CMK (cell line): ENCODE results near the gene EDEM2.
A peak's percentile ranks its signal among the peaks of the same experiment; 100 is the strongest.
"Not testable (repeated sequence)": the region's sequence is repeated elsewhere in the genome, so short reads cannot be mapped to it uniquely, and the experiment has no call there.

ENCODE experiments used
- DNase-seq: peaks from one replicate; pipeline ENCODE4 v3.0.0-alpha.2; 2010; ENCODE audit warnings: low read depth

EDEM2 gene

GRCh38 chr20:35171438-35171752, 24.3 kb upstream of the EDEM2 start:
- DNase-seq: no peak

- DNase-seq: not testable (repeated sequence)
These were observed 21.7 kb upstream of the EDEM2 start for GRCh38 chr20:35168701-35169409.

GRCh38 chr20:35167787-35168186, 20.7 kb upstream of the EDEM2 start:
- no peak for DNase-seq

GRCh38 chr20:35166242-35166830, 19.2 kb upstream of the EDEM2 start:
- DNase-seq: peak; percentile 80

GRCh38 chr20:35165221-35166185, 18.4 kb upstream of the EDEM2 start:
- no peak for DNase-seq

- not testable (repeated sequence) for DNase-seq
These were observed 17.4 kb upstream of the EDEM2 start for GRCh38 chr20:35164531-35164930.

- DNase-seq: not testable (repeated sequence)
These were observed 13.2 kb upstream of the EDEM2 start for GRCh38 chr20:35160341-35160740.

- no peak for DNase-seq
These were observed 9.8 kb upstream of the EDEM2 start for GRCh38 chr20:35156978-35157377.

- no peak for DNase-seq
These were observed 8.8 kb upstream of the EDEM2 start for GRCh38 chr20:35155936-35156335.

GRCh38 chr20:35151736-35152135, 4.6 kb upstream of the EDEM2 start:
- no peak for DNase-seq

- no peak for DNase-seq
These were observed 3.9 kb upstream of the EDEM2 start for GRCh38 chr20:35150846-35151579.

- not testable (repeated sequence) for DNase-seq
These were observed 487 bp upstream of the EDEM2 start for GRCh38 chr20:35147575-35148071.

GRCh38 chr20:35146299-35146919, 727 bp downstream of the EDEM2 start:
- DNase-seq: no peak

- DNase-seq: no peak
These were observed 2.0 kb downstream of the EDEM2 start for GRCh38 chr20:35145141-35145564.

GRCh38 chr20:35144694-35145093, 2.4 kb downstream of the EDEM2 start:
- no peak for DNase-seq

- no peak for DNase-seq
These were observed 11.1 kb downstream of the EDEM2 start for GRCh38 chr20:35135867-35136586.

GRCh38 chr20:35134880-35135279, 12.3 kb downstream of the EDEM2 start:
- DNase-seq: no peak

GRCh38 chr20:35134472-35134871, 12.7 kb downstream of the EDEM2 start:
- DNase-seq: no peak

- no peak for DNase-seq
These were observed 13.4 kb downstream of the EDEM2 start for GRCh38 chr20:35133735-35134134.

GRCh38 chr20:35133031-35133430, 14.1 kb downstream of the EDEM2 start:
- DNase-seq: no peak

- no peak for DNase-seq
These were observed 15.2 kb downstream of the EDEM2 start for GRCh38 chr20:35131934-35132333.
